B cell (primary cell): ENCODE results near the gene MLLT10. TPM values are rescaled to one million over a fixed set of nuclear protein-coding genes. Genes with fewer than 3 reads are reported as not detected.

Source experiments
- ATAC-seq: fragments of 200-7000 bp; cut with Tn5 transposase; one replicate; pipeline ENCODE4 v1.10.0; 2021; ENCODE audit warnings: low read depth, mild to moderate bottlenecking, moderate number of reproducible peaks, moderate library complexity
- CTCF ChIA-PET: fragments of 350-600 bp; sonication (Branson Sonifier 250); formaldehyde crosslinking; loops from one replicate; lab custom pipeline; 2021; ENCODE audit warnings: antibody characterized with exemption, inconsistent platforms; lab: Charles Lee
- POLR2A ChIA-PET: fragments of 350-600 bp; sonication (Branson Sonifier 250); formaldehyde crosslinking; loops from one replicate; lab custom pipeline; 2021; ENCODE audit warnings: antibody characterized with exemption; lab: Charles Lee
- DNase-seq: peaks from one replicate; pipeline ENCODE4 v3.0.0; 2013
- H2AFZ ChIP-seq: 2 replicates; pipeline ENCODE4 v1.6.1; 2012; ENCODE audit warnings: mild to moderate bottlenecking, low read depth, low read length; ENCODE audit not compliant: insufficient read depth, poor library complexity, severe bottlenecking
- H3K27ac ChIP-seq, 2 donors: 1 replicate in 1 of 2; 2 replicates in 1 of 2; pipeline ENCODE4 v1.5.1; 2012 to 2013; ENCODE audit warnings: low read length in 2 of 2, mild to moderate bottlenecking in 2 of 2, moderate library complexity in 1 of 2
- H3K27me3 ChIP-seq, 4 experiments: fragments of 200-600 bp in 1 of 4; sonication (generic) in 1 of 4; replicated peaks in 1 of 4; 1 replicate in 2 of 4; 2 replicates in 2 of 4; pipeline versions ENCODE4 v1.6.1 to v1.7.0; 2013 to 2016; ENCODE audit warnings: low read length in 3 of 4, mild to moderate bottlenecking in 2 of 4, mixed read lengths in 1 of 4, moderate library complexity in 1 of 4; ENCODE audit not compliant: insufficient read depth in 4 of 4, control insufficient read depth in 3 of 4; ENCODE audit errors: control extremely low read depth in 1 of 4
- H3K36me3 ChIP-seq, 2 experiments: replicated peaks in 1 of 2; 1 replicate in 1 of 2; 2 replicates in 1 of 2; pipeline versions ENCODE4 v1.6.1 to v1.7.1; 2013; ENCODE audit warnings: low read length in 1 of 2; ENCODE audit not compliant: insufficient read depth in 2 of 2, control insufficient read depth in 1 of 2; ENCODE audit errors: control extremely low read depth in 1 of 2, extremely low read depth in 1 of 2
- H3K4me1 ChIP-seq, 2 donors: fragments of 200-600 bp in 1 of 2; sonication (generic) in 1 of 2; 1 replicate in 1 of 2; 2 replicates in 1 of 2; pipeline versions ENCODE4 v1.5.1 to v1.6.1; 2013 to 2017; ENCODE audit warnings: low read length in 2 of 2; ENCODE audit not compliant: control insufficient read depth in 2 of 2, insufficient read depth in 2 of 2
- H3K4me2 ChIP-seq: replicated peaks from 2 replicates; pipeline ENCODE3; 2012; ENCODE audit warnings: mild to moderate bottlenecking, low read depth, low read length; ENCODE audit not compliant: poor library complexity, severe bottlenecking
- H3K4me3 ChIP-seq, 5 experiments: fragments of 200-600 bp in 1 of 5; sonication (generic) in 1 of 5; 1 replicate in 3 of 5; 2 replicates in 2 of 5; pipeline versions ENCODE4 v1.5.1 to v1.7.0; 2011 to 2016; ENCODE audit warnings: low read length in 4 of 5, mild to moderate bottlenecking in 4 of 5, low read depth in 2 of 5, control low read depth in 1 of 5, moderate library complexity in 1 of 5; ENCODE audit not compliant: insufficient read depth in 1 of 5; ENCODE audit errors: control extremely low read depth in 1 of 5, extremely low read depth in 1 of 5
- H3K79me2 ChIP-seq: fragments of 200-600 bp; sonication (generic); one replicate; pipeline ENCODE4 v1.6.0; 2016; ENCODE audit warnings: low read length; ENCODE audit not compliant: control insufficient read depth, insufficient read depth
- H3K9ac ChIP-seq: fragments of 200-600 bp; sonication (generic); 2 replicates; pipeline ENCODE4 v1.6.1; 2017; ENCODE audit warnings: mild to moderate bottlenecking, low read length, moderate library complexity
- H3K9me3 ChIP-seq, 3 donors: one replicate each; pipeline versions ENCODE4 v1.6.1 to v1.7.1; 2013; ENCODE audit warnings: low read length in 2 of 3; ENCODE audit not compliant: control insufficient read depth in 2 of 3, insufficient read depth in 1 of 3; ENCODE audit errors: control extremely low read depth in 1 of 3
- H4K20me1 ChIP-seq: 2 replicates; pipeline ENCODE4 v1.6.0; 2012; ENCODE audit warnings: mild to moderate bottlenecking, low read length; ENCODE audit not compliant: insufficient read depth, control insufficient read depth, poor library complexity, severe bottlenecking
- H3K27ac Mint-ChIP-seq: one replicate; pipeline ENCODE4 v1.8.0; 2021; ENCODE audit warnings: mixed read lengths
- H3K27me3 Mint-ChIP-seq: one replicate; pipeline ENCODE4 v1.8.0; 2021; ENCODE audit warnings: mixed read lengths
- H3K4me1 Mint-ChIP-seq: one replicate; pipeline ENCODE4 v1.8.0; 2021; ENCODE audit warnings: mixed read lengths
- H3K4me3 Mint-ChIP-seq: one replicate; pipeline ENCODE4 v1.8.0; 2021; ENCODE audit warnings: mixed read lengths
- H3K9me3 Mint-ChIP-seq: one replicate; pipeline ENCODE4 v1.8.0; 2022; ENCODE audit warnings: mixed read lengths; ENCODE audit not compliant: insufficient read depth
- CTCF ChIP-seq: fragments of 200-600 bp; IDR thresholded peaks from one replicate; pipeline ENCODE4 v1.8.0; 2022; ENCODE audit warnings: antibody characterized with exemption, mild to moderate bottlenecking
- EZH2 ChIP-seq: IDR thresholded peaks from 2 replicates; pipeline ENCODE4 v1.6.1; 2012; ENCODE audit warnings: borderline replicate concordance, low read depth, mild to moderate bottlenecking, moderate library complexity, low read length; ENCODE audit not compliant: insufficient read depth, poor library complexity, severe bottlenecking
- WGBS: methylation state at CpG from one replicate; pipeline ENCODE4 v1.1.5; 2013; ENCODE audit warnings: missing lambda C conversion rate; ENCODE audit not compliant: insufficient coverage; 5-methylcytosine and 5-hydroxymethylcytosine counted together
- intact Hi-C: fragments of 100-400 bp; cut with micrococcal nuclease; formaldehyde crosslinking; loops from one replicate; pipeline ENCODE4 v1.10.0; 2022
- polyA plus RNA-seq: library from polyadenylated mRNA; depleted of rRNA; stranded (reverse); fragments of >200 nt; gene quantifications from 2 replicates; pipeline ENCODE4 v1.2.3, GENCODE V29; 2012
- total RNA-seq, 2 donors: library from RNA; stranded (reverse); fragments of 120-200 nt in 1 of 2; gene quantifications; 1 replicate in 1 of 2; 2 replicates in 1 of 2; pipeline versions ENCODE4 v1.2.3 to v1.2.4, GENCODE V29; 2013 to 2022

Gene MLLT10
- total and polyA plus RNA-seq, 2 donors (not counting 1 experiment from before 2014, with no cell fraction given): 21.7 to 70.5 TPM

DNA sequence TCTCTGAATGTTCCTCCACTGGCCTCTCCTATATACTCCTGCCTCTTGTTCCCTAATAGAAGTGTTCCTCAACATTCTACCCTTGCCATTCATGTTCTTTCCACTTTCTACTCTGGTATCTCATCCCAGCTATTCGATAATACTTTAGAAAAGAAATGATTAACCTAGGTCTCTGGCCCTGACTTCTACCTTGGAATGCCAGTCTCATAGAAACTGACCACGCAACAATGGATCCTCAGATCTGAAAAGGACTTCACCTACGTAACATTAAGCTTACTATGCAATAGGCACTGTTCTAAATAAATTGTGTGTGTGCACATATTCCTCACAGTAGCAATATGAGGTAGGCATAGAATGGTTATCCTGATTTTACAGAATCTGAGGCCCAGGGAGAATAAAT lies 235.0 kb downstream of the MLLT10 start:
- intact Hi-C loops: no loop called here
- DNase-seq: no peak

DNA sequence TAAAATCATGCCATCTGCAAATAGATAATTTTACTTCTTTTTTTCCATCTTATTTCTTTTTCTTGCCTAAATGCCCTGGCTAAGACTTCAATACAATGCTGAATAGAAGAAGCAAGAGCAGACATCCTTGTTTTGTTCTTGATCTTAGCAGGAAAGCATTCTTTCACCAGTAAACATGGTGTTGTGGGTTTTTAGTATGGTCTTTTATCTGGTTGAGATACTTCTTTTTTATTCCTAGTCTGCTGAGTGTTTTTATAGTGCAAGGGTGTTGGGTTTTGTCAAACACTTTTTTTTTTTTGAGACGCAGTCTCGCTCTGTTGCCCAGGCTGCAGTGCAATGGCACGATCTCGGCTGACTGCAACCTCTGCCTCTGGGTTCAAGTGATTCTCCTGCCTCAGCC lies 237.2 kb downstream of the MLLT10 start:
- ATAC-seq: no peak
- Histone ChIP-seq H3K9me3 (no peaks in the 10 kb centered on the region), H3K27ac (no peak overlapping the region), H4K20me1 (no peaks in the 10 kb centered on the region), H3K79me2 (no peaks in the 10 kb centered on the region), H3K4me2 (no peak overlapping the region), H3K36me3 (no peaks in the 10 kb centered on the region), H3K4me1 (no peaks in the 10 kb centered on the region), H3K27me3 (no peaks in the 10 kb centered on the region), H3K9ac (no peak overlapping the region), H3K4me3 (no peak overlapping the region), H2AFZ (no peak overlapping the region)
- intact Hi-C loops: no loop called here
- WGBS: 96% methylated on average over 4 of the region's 4 CpGs
- no peak for DNase-seq
- Mint-ChIP-seq H3K27ac (no peak overlapping the region), H3K4me1 (no peaks in the 10 kb centered on the region), H3K27me3 (no peaks in the 10 kb centered on the region), H3K9me3 (no peaks in the 10 kb centered on the region), H3K4me3 (no peak overlapping the region)
- TF ChIP-seq CTCF: no peak
- no peak for TF ChIP-seq EZH2
- ChIA-PET POLR2A (no interaction called here), CTCF (no interaction called here)

More for the DNA sequence above, 235.0 kb downstream of the MLLT10 start:
- H3K4me3 ChIP-seq: no peak overlapping the region
- H3K4me1 ChIP-seq: no peaks in the 10 kb centered on the region
- H3K4me2 ChIP-seq: no peak overlapping the region
- H3K27ac ChIP-seq: no peak overlapping the region
- H3K9ac ChIP-seq: no peak overlapping the region
- POLR2A ChIA-PET: no interaction called here
- H4K20me1 ChIP-seq: no peaks in the 10 kb centered on the region
- H3K79me2 ChIP-seq: no peaks in the 10 kb centered on the region
- no peak overlapping the region for H3K4me3 Mint-ChIP-seq
- no peak overlapping the region for H2AFZ ChIP-seq
- TF ChIP-seq CTCF (no peak), EZH2 (no peak)
- no peak overlapping the region for H3K27ac Mint-ChIP-seq
- no peaks in the 10 kb centered on the region for H3K9me3 Mint-ChIP-seq
- H3K9me3 ChIP-seq: no peaks in the 10 kb centered on the region
- no peaks in the 10 kb centered on the region for H3K27me3 ChIP-seq
- no peaks in the 10 kb centered on the region for H3K36me3 ChIP-seq
- no peak for ATAC-seq
- CTCF ChIA-PET: no interaction called here
- no peaks in the 10 kb centered on the region for H3K4me1 Mint-ChIP-seq
- H3K27me3 Mint-ChIP-seq: no peaks in the 10 kb centered on the region
- 100% methylated on average over 1 of the region's 3 CpGs for WGBS
